ENCODE measurements around the gene SMIM45.

Gene SMIM45

GRCh38 chr22:41983513-41984405 is 31.8 kb downstream of the SMIM45 start:
- intact Hi-C loops (cut with micrococcal nuclease), result no loop called here
- no peaks in the 10 kb centered on the region for H3K9me3 ChIP-seq (replicated peaks in 1 of 2; ENCODE audit: control insufficient read depth in 1 of 2, insufficient read depth in 1 of 2, low read length in 2 of 2)
- no peak overlapping the region for H3K9ac ChIP-seq (ENCODE audit: insufficient read depth, low read length, poor library complexity, severe bottlenecking)
- Mint-ChIP-seq H3K27ac (peak overlapping the region in 1 of 7 donors; percentile 27), H3K27me3 (ENCODE audit: low read depth in 3 of 3) (peaks cover 11 to 12% (median 12%) of the 10 kb centered on the region in 3 donors), H3K4me1 (peaks cover 16% of the 10 kb centered on the region), H3K9me3 (peaks cover 0 to 3% (median 0%) of the 10 kb centered on the region in 7 donors), H3K4me3 (no peak overlapping the region), H3K36me3 (no peaks in the 10 kb centered on the region)
- no peaks in the 10 kb centered on the region for H3K27me3 ChIP-seq (ENCODE audit: control insufficient read depth in 2 of 2, insufficient read depth in 2 of 2, low read length in 2 of 2)
- no peaks in the 10 kb centered on the region for H4K20me1 ChIP-seq (ENCODE audit: insufficient read depth, low read length)
- peak overlapping the region; percentile 52 for H2AFZ ChIP-seq (ENCODE audit: insufficient read depth, low read depth, low read length, poor library complexity, severe bottlenecking)
- no peaks in the 10 kb centered on the region for H3K36me3 ChIP-seq (replicated peaks in 1 of 2; ENCODE audit: control insufficient read depth in 1 of 2, insufficient read depth in 2 of 2, low read length in 2 of 2)
- H3K4me1 ChIP-seq (ENCODE audit: control insufficient read depth in 1 of 2, insufficient read depth in 2 of 2, low read length in 2 of 2), result peaks cover 9 to 14% of the 10 kb centered on the region in 2 donors
- H3K4me2 ChIP-seq (replicated peaks; ENCODE audit: extremely low read depth, low read length, poor library complexity, severe bottlenecking), result no peak overlapping the region
- no peak for DNase-seq
- no peak overlapping the region for H3K4me3 ChIP-seq (replicated peaks in 1 of 3; ENCODE audit: low read depth in 2 of 3, low read length in 3 of 3)
- peak overlapping the region in 1 of 2 donors; percentile 3 for H3K27ac ChIP-seq (ENCODE audit: low read depth in 1 of 2, low read length in 2 of 2)
- WGBS (ENCODE audit: insufficient coverage), result 63% methylated on average over 5 of the region's 6 CpGs
- no peaks in the 10 kb centered on the region for H3K79me2 ChIP-seq (ENCODE audit: insufficient read depth, low read length)
- no peak for TF ChIP-seq CTCF (IDR thresholded peaks at IDR 0.05)

- no peaks in the 10 kb centered on the region for H3K36me3 ChIP-seq (replicated peaks in 1 of 2; ENCODE audit: control insufficient read depth in 1 of 2, insufficient read depth in 2 of 2, low read length in 2 of 2)
- H2AFZ ChIP-seq (ENCODE audit: insufficient read depth, low read depth, low read length, poor library complexity, severe bottlenecking), result no peak overlapping the region
- Mint-ChIP-seq H3K27ac (peak overlapping the region in 1 of 7 donors; percentile 8), H3K36me3 (no peaks in the 10 kb centered on the region), H3K4me1 (peaks cover 16% of the 10 kb centered on the region), H3K27me3 (ENCODE audit: low read depth in 3 of 3) (peaks cover 6 to 18% (median 13%) of the 10 kb centered on the region in 3 donors), H3K4me3 (no peak overlapping the region), H3K9me3 (no peaks in the 10 kb centered on the region)
- H3K4me3 ChIP-seq (replicated peaks in 1 of 3; ENCODE audit: low read depth in 2 of 3, low read length in 3 of 3), result no peak overlapping the region
- peaks cover 0 to 5% of the 10 kb centered on the region in 2 donors for H3K27me3 ChIP-seq (ENCODE audit: control insufficient read depth in 2 of 2, insufficient read depth in 2 of 2, low read length in 2 of 2)
- no peak overlapping the region for H3K27ac ChIP-seq (ENCODE audit: low read depth in 1 of 2, low read length in 2 of 2)
- no peak for DNase-seq
- no peaks in the 10 kb centered on the region for H4K20me1 ChIP-seq (ENCODE audit: insufficient read depth, low read length)
- H3K9ac ChIP-seq (ENCODE audit: insufficient read depth, low read length, poor library complexity, severe bottlenecking), result no peak overlapping the region
- intact Hi-C loops (cut with micrococcal nuclease), result no loop called here
- 100% methylated on average over 2 of the region's 5 CpGs for WGBS (ENCODE audit: insufficient coverage)
- H3K4me2 ChIP-seq (replicated peaks; ENCODE audit: extremely low read depth, low read length, poor library complexity, severe bottlenecking), result no peak overlapping the region
- H3K9me3 ChIP-seq (replicated peaks in 1 of 2; ENCODE audit: control insufficient read depth in 1 of 2, insufficient read depth in 1 of 2, low read length in 2 of 2), result no peaks in the 10 kb centered on the region
- H3K79me2 ChIP-seq (ENCODE audit: insufficient read depth, low read length), result no peaks in the 10 kb centered on the region
- peaks cover 9 to 14% of the 10 kb centered on the region in 2 donors for H3K4me1 ChIP-seq (ENCODE audit: control insufficient read depth in 1 of 2, insufficient read depth in 2 of 2, low read length in 2 of 2)
- no peak for TF ChIP-seq CTCF (IDR thresholded peaks at IDR 0.05)
These were observed 35.3 kb downstream of the SMIM45 start for GRCh38 chr22:41987276-41987675.
